DLD1 (cell line): ENCODE data around the gene CTDNEP1.

Experiments
- in situ Hi-C: cut with HindIII; loops from 2 replicates; pipeline ENCODE4 v1.10.0; 2017; ENCODE audit warnings: low sequenced_read_pairs

CTDNEP1 gene

GRCh38 chr17:7280519-7281073 is 29.1 kb upstream of the CTDNEP1 start:
- in situ Hi-C loops, result no loop called here

GRCh38 chr17:7279448-7279847 is 27.9 kb upstream of the CTDNEP1 start:
- in situ Hi-C loops, result no loop called here

- in situ Hi-C loops, result no loop called here
Observed at GRCh38 chr17:7266784-7267183, 15.2 kb upstream of the CTDNEP1 start.

GRCh38 chr17:7263801-7264078 is 12.2 kb upstream of the CTDNEP1 start:
- in situ Hi-C loops, result no loop called here

- in situ Hi-C loops, result no loop called here
Observed at GRCh38 chr17:7262935-7263800, 11.6 kb upstream of the CTDNEP1 start.

- in situ Hi-C loops, result no loop called here
Observed at GRCh38 chr17:7262192-7262934, 10.8 kb upstream of the CTDNEP1 start, which contains the start of gene CLDN7. Gene CLDN7, minus strand, starts transcription at chr17:7262478. Its CDS starts 435 bp downstream, at chr17:7262043.

- in situ Hi-C loops, result no loop called here
Observed at GRCh38 chr17:7261379-7262191, 10.1 kb upstream of the CTDNEP1 start.

- in situ Hi-C loops, result no loop called here
Observed at GRCh38 chr17:7260651-7261378, 9.3 kb upstream of the CTDNEP1 start.

GRCh38 chr17:7260151-7260550 is 8.6 kb upstream of the CTDNEP1 start:
- in situ Hi-C loops, result no loop called here

GRCh38 chr17:7259555-7259889 is 8.0 kb upstream of the CTDNEP1 start:
- in situ Hi-C loops, result no loop called here

GRCh38 chr17:7258731-7259554 is 7.4 kb upstream of the CTDNEP1 start:
- in situ Hi-C loops, result no loop called here

GRCh38 chr17:7256766-7257456 is 5.4 kb upstream of the CTDNEP1 start:
- in situ Hi-C loops, result no loop called here

GRCh38 chr17:7254511-7254910 is 3.0 kb upstream of the CTDNEP1 start:
- in situ Hi-C loops, result no loop called here

- in situ Hi-C loops, result no loop called here
Observed at GRCh38 chr17:7253082-7253481, 1.5 kb upstream of the CTDNEP1 start.

GRCh38 chr17:7252176-7253043 is 876 bp upstream of the CTDNEP1 start, which contains the start of gene ELP5:
Gene ELP5, plus strand, starts transcription at chr17:7252215. Its CDS starts 336 bp downstream, at chr17:7252551.
- in situ Hi-C loops, result no loop called here

GRCh38 chr17:7250695-7251627 is 573 bp downstream of the CTDNEP1 start:
- in situ Hi-C loops, result no loop called here

- in situ Hi-C loops, result no loop called here
Observed at GRCh38 chr17:7249830-7250229, 1.7 kb downstream of the CTDNEP1 start.
